GM19438 (cell line): ENCODE data around the gene TANK.
"Not testable (repeated sequence)": the region's sequence is repeated elsewhere in the genome, so short reads cannot be mapped to it uniquely, and the experiment has no call there.

Source experiments
- ATAC-seq: cut with Tn5 transposase; IDR thresholded peaks from one replicate; pipeline ENCODE4 v1.9.1; 2021; ENCODE audit warnings: low read depth; ENCODE audit not compliant: unreplicated experiment

Gene TANK

DNA sequence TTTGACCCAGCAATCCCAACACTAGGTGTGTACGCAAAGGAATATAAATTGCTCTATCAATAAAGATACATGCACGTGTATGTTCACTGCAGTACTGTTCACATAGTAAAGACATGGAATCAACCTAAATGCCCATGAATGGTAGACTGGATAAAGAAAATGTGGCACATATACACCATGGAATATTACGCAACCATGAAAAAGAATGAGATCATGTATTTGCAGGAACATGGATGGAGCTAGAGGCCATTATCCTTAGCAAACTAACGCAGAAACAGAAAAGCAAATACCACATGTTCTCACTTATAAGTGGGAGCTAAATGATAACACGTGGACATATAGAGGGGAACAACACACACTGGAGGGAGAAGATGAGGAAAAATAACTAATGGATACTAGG, 27.8 kb upstream of the TANK start:
- ATAC-seq, result not testable (repeated sequence)

DNA sequence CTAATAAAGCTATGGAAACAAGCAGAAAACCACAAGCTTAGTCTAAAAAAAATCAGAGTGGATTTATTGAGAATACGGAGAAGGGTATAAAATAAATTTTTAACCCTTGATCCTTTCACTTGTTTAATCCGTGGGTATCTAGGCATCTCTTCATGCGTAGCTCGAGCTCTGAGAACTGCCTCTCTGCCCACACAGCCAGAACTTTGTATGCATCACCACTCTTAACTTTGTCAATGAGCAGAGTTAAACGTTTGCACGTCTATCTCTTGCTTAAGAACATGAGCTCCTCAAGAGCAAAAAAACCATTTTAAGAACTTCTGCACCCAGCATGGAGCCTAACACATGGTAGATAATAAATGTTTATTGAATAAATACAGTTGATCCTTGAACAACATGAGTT, 26.9 kb upstream of the TANK start:
- ATAC-seq, result no peak

DNA sequence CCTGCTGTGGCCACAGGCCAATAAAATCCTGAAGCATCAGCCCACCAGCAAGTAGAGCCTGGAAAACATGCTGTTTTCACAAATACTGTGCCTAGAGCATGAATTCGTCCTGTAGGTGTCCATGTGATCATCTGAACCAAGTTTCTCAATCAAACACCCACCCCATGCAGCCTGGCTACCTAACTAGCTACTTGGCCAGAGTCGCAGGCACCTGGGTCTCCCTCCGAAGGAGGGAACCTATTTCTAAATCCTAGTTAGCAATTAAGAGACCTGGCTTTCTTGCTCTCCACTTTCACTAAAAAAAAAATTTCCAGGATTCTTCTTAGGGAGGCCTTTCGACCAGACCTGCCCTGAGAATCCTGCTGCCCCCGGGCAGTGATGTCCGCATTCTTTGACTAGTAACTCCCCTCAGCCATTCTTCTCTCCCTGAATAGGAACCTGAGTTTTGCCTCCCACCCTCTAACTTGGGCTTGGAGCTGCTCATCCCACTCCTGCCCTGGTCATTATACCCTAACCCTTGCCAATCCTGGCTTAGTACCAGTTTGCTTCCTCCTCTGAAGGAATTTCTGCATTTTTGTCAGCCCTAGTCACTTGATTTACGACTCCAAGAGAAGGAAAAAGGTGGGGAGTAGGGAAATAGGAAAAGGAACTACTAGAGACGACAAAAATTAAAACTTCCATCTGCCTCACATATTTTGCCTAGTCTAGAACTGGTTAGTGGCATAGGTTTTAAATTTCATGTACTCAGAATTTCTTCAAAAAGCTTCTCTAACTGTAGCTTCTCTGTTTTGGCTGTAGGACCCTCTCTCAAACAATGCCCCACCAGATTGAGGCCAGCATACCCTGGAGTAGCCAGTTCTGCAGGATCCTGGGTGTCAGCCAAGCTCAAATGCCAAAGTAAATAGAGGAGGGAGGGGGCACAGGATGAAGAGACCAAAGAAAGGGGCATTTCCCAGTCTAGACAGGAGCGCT, 25.4 kb upstream of the TANK start:
- no peak for ATAC-seq

DNA sequence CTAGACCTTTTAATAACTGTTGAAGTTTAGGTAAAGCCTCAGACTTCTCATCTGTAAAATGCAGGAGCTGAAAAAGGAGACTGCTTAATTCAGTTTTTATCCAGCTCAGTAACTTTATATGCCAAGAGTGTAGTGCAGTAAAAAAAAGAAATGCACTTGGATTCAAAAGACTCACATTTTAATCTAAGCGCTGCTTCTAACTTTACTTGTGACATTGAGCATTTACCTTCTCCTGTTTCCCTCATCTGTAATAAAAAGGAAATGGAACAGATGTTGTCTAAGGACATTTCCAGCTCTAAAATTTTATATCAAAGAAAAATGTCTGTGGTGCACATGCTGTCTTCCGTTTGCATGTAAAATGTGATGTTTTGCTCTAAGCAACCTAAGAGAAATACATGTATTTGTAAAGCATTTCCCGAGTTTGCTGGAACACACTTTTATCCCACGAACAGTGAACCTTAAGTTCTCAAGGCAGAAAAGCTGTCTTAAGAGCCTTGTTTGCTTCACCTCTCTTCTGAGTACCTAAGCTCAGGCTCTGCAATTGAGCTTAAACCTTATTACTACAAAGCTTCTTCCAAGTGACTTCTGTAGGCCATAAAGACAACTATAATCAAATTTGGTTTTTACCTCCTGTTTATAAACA, 24.2 kb upstream of the TANK start:
- ATAC-seq, result no peak

DNA sequence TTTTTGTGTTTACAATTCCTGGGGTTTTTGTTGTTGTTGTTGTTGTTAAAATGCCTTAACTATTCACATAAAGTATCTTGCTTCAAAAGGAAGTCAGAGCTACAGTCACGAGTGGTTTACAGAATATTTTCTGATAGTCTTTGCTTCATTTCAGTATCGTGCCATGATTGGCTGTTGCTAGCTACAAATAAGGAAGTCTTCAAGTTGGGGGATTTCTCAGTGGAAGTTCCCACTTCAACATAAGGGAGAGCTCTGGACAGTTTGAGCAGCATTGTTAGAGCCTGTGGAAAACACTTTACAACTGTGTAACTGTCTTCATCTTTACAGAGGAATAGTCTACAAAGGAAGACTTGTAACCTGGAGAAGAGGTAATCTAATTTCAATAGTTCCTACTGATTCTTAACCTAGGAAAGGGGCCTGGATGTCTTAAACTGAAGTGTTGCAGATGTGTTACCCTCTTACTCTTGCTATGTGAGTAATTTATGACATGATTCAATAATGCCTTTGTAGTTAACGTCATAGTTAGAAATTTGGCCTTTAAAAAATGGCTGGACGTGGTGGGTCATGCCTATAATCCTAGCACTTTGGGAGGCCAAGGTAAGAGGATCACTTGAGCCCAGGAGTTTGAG, 23.4 kb upstream of the TANK start:
- peak; percentile 79 for ATAC-seq

DNA sequence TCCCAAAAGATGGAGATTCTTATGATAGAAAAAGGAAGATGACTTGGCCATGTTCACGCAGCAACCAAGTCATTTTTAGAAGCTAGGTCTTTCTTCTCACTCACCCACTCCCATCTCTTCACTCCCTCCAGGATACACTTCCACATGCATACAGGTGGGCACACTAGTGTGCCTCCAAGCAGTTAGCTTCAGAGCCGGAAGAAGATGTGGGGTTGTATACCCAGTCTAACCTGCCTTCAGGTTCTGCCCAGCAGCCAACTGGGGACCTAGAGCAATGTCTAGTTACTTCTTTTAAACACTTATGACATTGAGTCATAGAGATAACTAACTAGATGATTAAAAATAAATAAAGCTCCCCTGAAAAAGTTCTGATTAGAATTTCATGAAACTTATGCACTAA, 21.8 kb upstream of the TANK start:
- ATAC-seq, result no peak

DNA sequence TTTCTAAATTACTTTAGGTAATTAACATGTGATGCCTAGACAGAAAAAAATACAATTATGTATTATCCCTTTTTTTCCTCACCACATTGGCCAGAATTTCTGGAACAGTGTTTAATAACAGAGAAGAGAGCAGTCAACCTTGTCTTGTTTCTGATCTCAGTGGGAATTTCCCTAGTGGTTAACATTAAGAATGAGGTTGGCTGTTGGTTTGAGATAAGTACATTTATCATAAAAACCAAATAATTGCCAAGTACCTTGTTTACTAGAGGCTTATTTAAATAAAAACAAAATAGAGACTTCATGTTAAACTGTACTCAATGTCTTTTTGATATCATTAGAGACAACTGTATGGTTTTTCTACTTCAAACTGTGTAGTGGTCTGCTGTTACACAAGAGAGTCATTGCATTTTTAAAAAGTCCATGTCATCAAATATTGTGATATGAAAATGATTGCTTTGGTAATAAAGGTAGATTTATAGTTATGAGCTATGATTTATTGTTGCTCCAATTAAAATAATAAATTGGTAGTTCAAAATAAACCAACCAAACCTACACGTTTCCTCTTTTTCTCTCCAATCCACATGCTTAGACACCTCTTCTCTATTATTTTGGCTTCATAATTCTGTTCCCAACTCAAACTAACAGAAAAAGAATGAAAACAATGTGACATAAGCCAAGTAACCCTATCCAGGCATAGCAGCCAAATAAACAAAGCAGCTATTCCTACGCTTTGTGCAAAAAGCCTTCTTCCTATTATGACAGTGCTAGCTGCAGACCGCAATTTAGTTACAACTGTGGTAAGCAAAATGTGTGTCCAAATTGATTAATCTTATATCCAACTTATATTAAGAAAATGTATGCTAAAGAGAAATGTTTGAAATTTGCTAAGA, 20.9 kb upstream of the TANK start:
- ATAC-seq, result peak; percentile 23

DNA sequence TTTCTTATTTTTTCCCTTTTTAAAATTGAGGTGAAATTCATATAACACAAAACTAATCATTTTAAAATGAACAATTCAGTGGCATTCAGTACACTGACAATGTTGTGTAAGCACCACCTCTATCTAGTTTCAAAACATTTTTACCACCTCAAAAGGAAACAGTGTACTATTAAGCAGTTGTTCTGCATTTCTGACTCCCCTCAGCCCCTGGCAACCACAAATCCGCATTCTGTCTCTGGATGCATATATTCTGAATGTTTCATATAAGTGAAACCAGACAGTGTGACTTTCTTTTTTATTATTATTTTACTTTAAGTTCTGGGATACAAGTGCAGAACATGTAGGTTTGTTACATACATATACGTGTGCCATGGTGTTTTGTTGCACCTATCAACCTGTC, 19.2 kb upstream of the TANK start:
- ATAC-seq, result peak; percentile 47

DNA sequence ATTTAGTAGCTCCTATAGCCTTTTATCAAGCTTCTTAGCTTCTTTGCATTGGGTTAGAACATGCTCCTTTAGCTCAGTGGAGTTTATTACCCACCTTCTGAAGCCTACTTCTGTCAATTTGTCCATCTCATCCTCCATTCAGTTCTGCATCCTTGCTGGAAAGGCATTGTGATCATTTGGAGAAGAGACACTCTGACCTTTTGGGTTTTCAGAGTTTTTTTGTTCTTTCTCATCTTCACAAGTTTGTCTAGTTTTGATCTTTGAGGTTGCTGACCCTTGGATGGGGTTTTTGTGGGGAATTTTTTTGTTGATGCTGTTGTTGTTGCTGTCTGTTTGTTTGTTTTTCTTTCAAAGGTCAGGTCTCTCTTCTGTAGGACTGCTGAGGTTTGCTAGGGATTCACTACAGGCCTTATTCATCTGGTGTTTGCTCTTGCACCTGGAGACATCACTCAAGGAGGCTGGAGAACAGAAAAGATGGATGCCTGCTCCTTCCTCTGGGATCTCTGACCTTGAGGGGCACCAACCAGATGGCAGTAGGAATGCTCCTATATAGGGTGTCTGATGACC, 13.9 kb upstream of the TANK start:
- ATAC-seq, result no peak

DNA sequence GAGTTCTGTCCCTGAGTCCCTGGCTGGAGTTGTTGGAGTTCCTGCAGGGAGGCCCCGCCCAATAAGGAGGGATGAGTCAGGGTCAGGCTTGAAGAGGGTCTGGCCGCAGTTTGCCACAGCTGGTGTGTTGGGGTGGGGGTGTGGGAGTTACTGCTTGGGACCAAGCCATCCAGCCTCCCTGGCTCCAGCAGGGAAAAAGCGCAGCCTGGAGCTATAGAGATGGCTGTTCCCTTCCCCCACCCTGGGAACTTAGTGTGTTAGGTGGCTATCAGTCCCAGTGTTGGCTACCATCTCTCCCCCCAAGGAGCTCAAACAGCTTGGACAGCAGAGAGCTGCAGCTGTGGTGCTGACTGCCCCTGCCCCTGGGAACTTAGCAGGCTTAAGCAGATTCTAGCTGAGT, 13.2 kb upstream of the TANK start:
- no peak for ATAC-seq

DNA sequence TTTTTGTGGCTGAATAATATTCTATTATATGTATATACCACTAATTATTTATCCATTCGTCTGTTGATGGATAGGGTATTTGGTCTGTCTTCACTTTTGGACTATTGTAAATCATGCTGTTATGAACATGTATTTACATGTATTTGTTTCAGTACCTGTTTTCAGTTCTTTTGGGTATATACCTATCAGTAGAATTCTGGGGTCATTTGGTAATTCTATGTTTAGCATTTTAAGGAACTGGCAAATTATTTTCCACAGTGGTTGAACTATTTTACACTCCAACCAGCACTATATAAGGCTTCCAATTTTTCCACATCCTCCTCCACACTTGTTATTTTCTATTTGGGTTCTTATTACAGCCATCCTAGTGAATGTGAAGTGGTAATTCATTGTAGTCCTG, 12.4 kb upstream of the TANK start:
- no peak for ATAC-seq

DNA sequence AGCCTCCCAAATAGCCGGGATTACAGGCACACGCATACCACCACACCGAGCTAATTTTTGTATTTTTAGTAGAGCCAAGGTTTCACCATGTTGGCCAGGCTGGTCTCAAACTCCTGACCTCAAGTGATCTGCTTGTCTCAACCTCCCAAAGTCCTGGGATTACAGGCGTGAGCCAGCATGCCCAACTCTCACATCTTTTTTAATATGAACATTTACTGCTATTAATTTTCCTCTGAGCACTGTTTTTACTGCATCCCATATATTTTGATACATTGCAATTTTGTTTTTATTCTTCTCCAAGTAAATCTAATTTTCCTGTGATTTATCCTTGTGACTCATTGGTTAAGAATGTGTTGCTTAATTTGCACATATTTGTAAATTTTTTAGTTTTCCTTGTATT, 9.5 kb upstream of the TANK start:
- ATAC-seq, result no peak

DNA sequence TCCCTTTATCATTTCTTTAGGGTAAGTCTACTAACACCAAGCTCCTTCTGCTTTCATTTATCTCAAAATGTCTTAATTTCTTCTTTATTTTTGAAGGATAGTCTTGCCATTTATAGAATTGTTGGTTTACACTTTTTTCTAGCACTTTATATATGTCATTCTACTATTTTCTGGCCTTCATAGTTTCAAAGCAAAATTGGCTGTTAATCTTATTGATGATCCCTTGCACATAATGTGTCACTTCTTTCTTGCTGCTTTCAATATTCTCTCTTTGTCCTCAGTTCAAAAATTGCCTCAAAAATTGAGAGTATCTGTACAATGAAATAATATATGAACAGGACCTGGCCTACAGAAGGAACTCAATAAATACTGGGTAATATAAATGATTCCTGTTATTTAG, 7.9 kb upstream of the TANK start:
- no peak for ATAC-seq

DNA sequence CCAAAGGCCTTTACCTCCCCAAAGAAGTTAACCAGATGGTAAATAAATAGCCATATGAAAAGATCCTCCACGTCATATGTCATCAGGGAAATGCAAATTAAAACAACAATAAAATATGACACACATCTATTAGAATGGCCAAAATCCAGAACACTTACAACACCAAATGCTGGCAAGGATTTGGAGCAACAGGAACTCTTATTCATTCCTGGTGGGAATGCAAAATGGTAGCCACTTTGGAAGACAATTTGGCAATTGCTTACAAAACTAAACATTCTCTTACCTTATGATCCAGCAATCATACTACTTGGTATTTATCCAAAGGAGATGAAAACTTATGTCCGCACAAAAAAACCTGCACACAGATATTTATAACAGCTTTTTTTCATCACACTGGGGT, 1.3 kb upstream of the TANK start:
- ATAC-seq, result no peak

DNA sequence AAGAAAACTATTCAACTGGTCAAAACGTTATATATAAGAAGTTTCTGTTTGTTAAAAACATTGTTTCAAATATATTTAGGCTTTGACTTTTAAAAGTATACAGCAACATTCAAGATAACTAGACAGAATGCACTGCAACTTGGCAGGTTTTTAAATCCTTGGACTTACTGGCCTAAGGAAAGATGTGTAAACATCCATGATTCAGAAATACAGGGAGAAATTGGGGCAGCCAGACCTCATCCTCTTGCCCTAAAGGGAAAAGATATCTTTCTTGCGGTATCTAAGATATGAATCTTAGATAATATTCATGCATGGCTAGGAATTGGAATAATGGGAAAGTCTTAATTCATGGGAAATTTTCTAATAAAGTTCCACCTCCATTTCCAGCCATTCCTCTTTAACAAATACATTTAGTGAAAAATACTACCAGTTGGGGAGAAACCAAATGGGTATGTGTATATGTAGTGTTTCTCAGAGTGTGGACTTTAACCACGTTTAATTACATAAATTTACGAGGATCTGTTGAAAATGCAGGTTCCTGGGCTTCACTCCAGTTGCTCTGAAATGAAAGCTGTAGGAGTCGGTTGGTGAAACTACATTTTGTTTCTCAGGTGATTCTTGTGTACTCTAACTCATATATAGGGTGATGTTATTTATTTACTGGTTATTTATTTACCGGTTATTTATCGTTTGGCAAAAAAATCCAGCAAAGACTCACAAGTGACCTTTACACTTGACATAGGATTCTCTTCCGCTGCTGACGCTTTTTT, 587 bp upstream of the TANK start:
- no peak for ATAC-seq

DNA sequence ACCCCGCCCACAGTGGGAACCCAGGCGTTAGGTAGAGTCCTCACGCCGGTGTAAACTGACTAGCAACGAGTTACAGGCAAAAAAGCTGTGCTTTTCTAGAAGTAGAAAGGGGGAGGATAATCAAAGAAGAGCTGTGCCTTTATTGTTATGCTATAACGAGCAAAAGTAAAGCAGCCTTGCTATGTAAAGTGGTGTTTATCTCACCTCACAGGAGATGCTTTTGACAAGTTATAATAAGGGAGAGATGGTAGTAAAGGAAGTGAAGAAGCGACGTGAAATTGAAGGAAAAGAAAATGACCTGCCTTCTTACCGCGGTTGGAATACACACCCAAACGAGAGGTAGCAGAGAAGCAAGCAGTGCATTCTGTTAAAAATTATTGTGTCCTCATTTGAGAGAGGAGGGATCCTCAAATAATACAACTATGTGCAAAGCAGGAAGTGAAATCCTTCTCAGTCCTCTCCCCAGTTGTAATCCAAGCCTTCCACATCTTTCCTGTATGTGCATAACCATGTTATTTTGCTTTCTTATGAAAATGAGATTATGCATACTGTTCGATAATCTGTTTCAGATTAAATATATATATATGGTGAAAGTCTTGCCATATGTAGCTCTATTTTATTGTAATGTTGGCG, 962 bp downstream of the TANK start:
- ATAC-seq, result peak; percentile 35

DNA sequence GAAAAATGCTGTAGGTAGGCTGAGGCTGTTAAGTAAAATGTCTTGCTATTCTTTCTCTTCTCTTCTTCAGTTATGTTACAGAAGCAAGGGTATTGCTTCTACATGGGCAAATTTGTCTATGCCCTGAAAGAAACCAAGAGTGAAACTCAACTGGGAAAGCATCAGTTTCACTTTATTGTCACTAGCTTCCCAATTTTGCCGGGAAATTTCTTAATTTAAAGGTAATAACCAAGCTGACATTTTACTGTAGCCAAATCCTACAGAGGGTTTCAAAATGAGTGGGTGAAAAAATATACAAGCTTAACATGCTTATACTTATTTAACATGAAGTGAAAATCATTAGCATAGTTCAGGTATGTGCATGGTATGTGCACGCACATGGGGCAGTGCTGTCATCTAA, 3.2 kb downstream of the TANK start:
- no peak for ATAC-seq

DNA sequence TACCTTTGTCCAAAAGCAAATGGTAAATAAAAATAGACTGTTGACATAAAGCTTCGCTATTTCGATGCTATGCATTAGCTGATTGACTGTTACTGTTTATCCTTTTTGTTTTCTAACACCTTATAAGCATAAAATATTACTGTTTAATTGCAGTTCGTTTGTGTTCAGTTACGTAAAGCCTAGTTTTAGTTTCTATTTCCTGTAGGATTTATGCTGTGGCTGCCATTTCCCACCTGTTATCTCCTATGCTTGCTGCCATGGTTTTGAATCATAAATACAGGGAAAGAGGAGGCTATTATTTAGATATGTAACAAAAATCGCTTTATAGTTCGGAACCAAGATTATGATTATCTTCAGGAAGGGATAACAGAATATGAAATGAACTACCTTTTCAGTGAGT, 3.9 kb downstream of the TANK start:
- ATAC-seq, result no peak

DNA sequence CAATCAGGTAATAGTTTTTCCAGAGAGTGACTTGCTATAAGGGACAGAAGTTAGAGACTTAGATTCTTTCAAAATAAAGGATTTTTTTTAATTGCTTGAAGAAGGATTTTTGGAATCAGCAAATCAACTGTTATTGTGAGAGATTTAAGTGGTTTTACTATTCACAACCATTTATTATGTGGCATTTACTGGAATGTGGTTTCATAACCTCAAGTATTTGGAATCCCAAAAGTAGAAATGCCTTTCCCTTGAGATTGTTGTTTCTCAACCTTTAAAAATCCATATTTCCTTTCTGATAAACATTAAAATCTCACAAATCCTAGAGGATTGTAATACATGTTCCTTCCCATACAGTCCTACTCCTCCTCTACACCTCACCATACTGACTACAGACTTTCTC, 5.0 kb downstream of the TANK start:
- no peak for ATAC-seq
